Measurements from ENCODE around the gene ZBTB22.
A peak's percentile ranks its signal among the peaks of the same experiment; 100 is the strongest.

ZBTB22 gene

DNA sequence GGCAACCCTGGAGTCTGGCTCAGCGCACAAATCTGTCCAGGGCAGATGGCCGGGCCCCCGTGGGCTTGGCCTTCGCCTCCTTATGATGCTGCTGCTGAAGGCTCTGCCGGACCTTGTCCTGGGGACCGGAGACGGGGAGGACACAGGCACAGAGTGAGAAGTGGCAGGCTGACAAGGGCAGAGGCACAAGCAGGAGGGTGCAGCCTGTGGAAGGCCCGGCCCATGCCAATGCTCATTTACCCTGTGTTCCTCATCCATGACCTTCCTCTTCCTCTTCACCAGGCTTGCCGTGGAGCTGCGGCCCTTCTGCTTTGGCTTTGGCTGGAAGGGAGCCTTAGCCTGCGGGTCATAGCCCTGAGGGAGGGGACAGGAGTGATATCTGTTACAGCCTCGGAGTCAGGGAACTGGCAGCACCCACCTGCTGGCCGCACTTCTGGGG is 38.3 kb downstream of the ZBTB22 start:
- H2AK5ac ChIP-seq (ENCODE audit: low read depth, low read length): no peak overlapping the region
- no peak overlapping the region for H3K4me2 ChIP-seq (ENCODE audit: insufficient read depth, low read length, poor library complexity, severe bottlenecking)
- H3K4me1 ChIP-seq (ENCODE audit: control insufficient read depth in 2 of 2, insufficient read depth in 1 of 2, low read depth in 1 of 2, low read length in 2 of 2): peaks cover 10 to 15% of the 10 kb centered on the region in 2 donors
- H3K23ac ChIP-seq (ENCODE audit: low read depth, low read length, poor library complexity): no peak overlapping the region
- no peak for DNase-seq (ENCODE audit: low spot score)
- H3K36me3 ChIP-seq (replicated peaks in 1 of 2; ENCODE audit: control insufficient read depth in 2 of 2, insufficient read depth in 2 of 2, low read length in 2 of 2): peaks cover 45 to 75% of the 10 kb centered on the region in 2 donors
- no peak overlapping the region for H4K91ac ChIP-seq (ENCODE audit: low read depth, low read length, poor library complexity)
- no peak overlapping the region for H2BK12ac ChIP-seq (ENCODE audit: low read length)
- H3K27me3 ChIP-seq (ENCODE audit: control insufficient read depth in 3 of 3, insufficient read depth in 3 of 3, low read depth in 1 of 3, low read length in 3 of 3): no peaks in the 10 kb centered on the region
- no peak overlapping the region for H2BK5ac ChIP-seq (ENCODE audit: low read length)
- no peak overlapping the region for H3K18ac ChIP-seq (ENCODE audit: low read length)
- H2BK120ac ChIP-seq (ENCODE audit: low read depth, low read length): no peak overlapping the region
- peaks cover 5% of the 10 kb centered on the region for H3K79me1 ChIP-seq (ENCODE audit: low read depth, low read length)
- no CpG with 5 or more reads among the region's 13 CpGs for WGBS, 2 donors (ENCODE audit: extremely low coverage in 2 of 2, insufficient read length in 2 of 2, insufficient replicate concordance in 1 of 2)
- no peak overlapping the region for H2BK15ac ChIP-seq (ENCODE audit: low read length)
- H3K14ac ChIP-seq (ENCODE audit: low read length): no peak overlapping the region
- H3K9me3 ChIP-seq (replicated peaks in 1 of 2; ENCODE audit: control insufficient read depth in 2 of 2, insufficient read depth in 1 of 2, low read depth in 1 of 2, low read length in 2 of 2): no peaks in the 10 kb centered on the region
- no peak overlapping the region for H2AFZ ChIP-seq (ENCODE audit: low read length)
- H3K27ac ChIP-seq (replicated peaks; ENCODE audit: low read length): no peak overlapping the region
- no peak overlapping the region for H4K8ac ChIP-seq (ENCODE audit: low read depth, low read length)
- peak overlapping the region; percentile 67 for H3K9ac ChIP-seq (ENCODE audit: low read depth, low read length, poor library complexity)
- no peak overlapping the region for H3K4me3 ChIP-seq (ENCODE audit: low read length in 2 of 2)
- peak overlapping the region; percentile 56 for H3K4ac ChIP-seq (ENCODE audit: low read length)

- Histone ChIP-seq H2BK120ac (ENCODE audit: low read depth, low read length) (no peak overlapping the region), H3K36me3 (replicated peaks in 1 of 2; ENCODE audit: control insufficient read depth in 2 of 2, insufficient read depth in 2 of 2, low read length in 2 of 2) (peaks cover 45 to 77% of the 10 kb centered on the region in 2 donors), H3K14ac (ENCODE audit: low read length) (peak overlapping the region; percentile 50), H2BK12ac (ENCODE audit: low read length) (no peak overlapping the region), H2BK5ac (ENCODE audit: low read length) (no peak overlapping the region), H3K9ac (ENCODE audit: low read depth, low read length, poor library complexity) (no peak overlapping the region), H3K18ac (ENCODE audit: low read length) (no peak overlapping the region), H3K23ac (ENCODE audit: low read depth, low read length, poor library complexity) (no peak overlapping the region), H3K79me1 (ENCODE audit: low read depth, low read length) (peaks cover 7% of the 10 kb centered on the region), H2BK15ac (ENCODE audit: low read length) (no peak overlapping the region), H2AFZ (ENCODE audit: low read length) (no peak overlapping the region), H4K91ac (ENCODE audit: low read depth, low read length, poor library complexity) (no peak overlapping the region), H3K27ac (replicated peaks; ENCODE audit: low read length) (no peak overlapping the region), H3K4me1 (ENCODE audit: control insufficient read depth in 2 of 2, insufficient read depth in 1 of 2, low read depth in 1 of 2, low read length in 2 of 2) (peaks cover 12 to 18% of the 10 kb centered on the region in 2 donors), H3K27me3 (ENCODE audit: control insufficient read depth in 3 of 3, insufficient read depth in 3 of 3, low read depth in 1 of 3, low read length in 3 of 3) (no peaks in the 10 kb centered on the region), H3K9me3 (replicated peaks in 1 of 2; ENCODE audit: control insufficient read depth in 2 of 2, insufficient read depth in 1 of 2, low read depth in 1 of 2, low read length in 2 of 2) (no peaks in the 10 kb centered on the region), H3K4me2 (ENCODE audit: insufficient read depth, low read length, poor library complexity, severe bottlenecking) (no peak overlapping the region), H2AK5ac (ENCODE audit: low read depth, low read length) (no peak overlapping the region), H4K8ac (ENCODE audit: low read depth, low read length) (no peak overlapping the region), H3K4me3 (ENCODE audit: low read length in 2 of 2) (no peak overlapping the region), H3K4ac (ENCODE audit: low read length) (no peak overlapping the region)
- no peak for DNase-seq (ENCODE audit: low spot score)
- no CpG with 5 or more reads among the region's 3 CpGs for WGBS, 2 donors (ENCODE audit: extremely low coverage in 2 of 2, insufficient read length in 2 of 2, insufficient replicate concordance in 1 of 2)
These were observed 38.7 kb downstream of the ZBTB22 start for GRCh38 chr6:33278810-33279209.

DNA sequence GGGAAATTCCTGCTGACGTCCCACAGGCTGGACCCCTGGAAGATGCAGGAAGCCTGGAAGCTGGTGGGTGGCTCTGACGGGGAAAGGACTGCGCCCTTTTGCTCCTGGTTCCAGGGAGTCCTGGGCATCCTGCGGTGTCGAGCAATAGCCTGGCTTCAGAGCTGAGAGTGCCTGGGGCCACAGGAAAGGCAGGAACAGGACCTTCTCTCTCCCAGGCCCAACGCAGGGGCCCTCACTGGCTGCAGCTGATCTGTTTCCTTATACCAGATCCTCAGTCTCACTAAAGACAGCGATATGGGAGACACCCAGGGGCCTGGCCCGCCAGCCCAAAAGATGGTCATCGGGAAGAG is 39.2 kb downstream of the ZBTB22 start:
- no peaks in the 10 kb centered on the region for H3K27me3 ChIP-seq (ENCODE audit: control insufficient read depth in 3 of 3, insufficient read depth in 3 of 3, low read depth in 1 of 3, low read length in 3 of 3)
- no peak for DNase-seq (ENCODE audit: low spot score)
- H2BK12ac ChIP-seq (ENCODE audit: low read length): no peak overlapping the region
- H2BK120ac ChIP-seq (ENCODE audit: low read depth, low read length): no peak overlapping the region
- no peak overlapping the region for H2AFZ ChIP-seq (ENCODE audit: low read length)
- peaks cover 46 to 77% of the 10 kb centered on the region in 2 donors for H3K36me3 ChIP-seq (replicated peaks in 1 of 2; ENCODE audit: control insufficient read depth in 2 of 2, insufficient read depth in 2 of 2, low read length in 2 of 2)
- no peaks in the 10 kb centered on the region for H3K9me3 ChIP-seq (replicated peaks in 1 of 2; ENCODE audit: control insufficient read depth in 2 of 2, insufficient read depth in 1 of 2, low read depth in 1 of 2, low read length in 2 of 2)
- H3K9ac ChIP-seq (ENCODE audit: low read depth, low read length, poor library complexity): no peak overlapping the region
- H3K23ac ChIP-seq (ENCODE audit: low read depth, low read length, poor library complexity): peak overlapping the region; percentile 99
- no CpG with 5 or more reads among the region's 9 CpGs for WGBS, 2 donors (ENCODE audit: extremely low coverage in 2 of 2, insufficient read length in 2 of 2, insufficient replicate concordance in 1 of 2)
- no peak overlapping the region for H3K4ac ChIP-seq (ENCODE audit: low read length)
- H3K4me1 ChIP-seq (ENCODE audit: control insufficient read depth in 2 of 2, insufficient read depth in 1 of 2, low read depth in 1 of 2, low read length in 2 of 2): peaks cover 12 to 21% of the 10 kb centered on the region in 2 donors
- H2BK5ac ChIP-seq (ENCODE audit: low read length): peak overlapping the region; percentile 76
- H2BK15ac ChIP-seq (ENCODE audit: low read length): no peak overlapping the region
- H3K4me3 ChIP-seq (ENCODE audit: low read length in 2 of 2): no peak overlapping the region
- no peak overlapping the region for H3K18ac ChIP-seq (ENCODE audit: low read length)
- H3K14ac ChIP-seq (ENCODE audit: low read length): no peak overlapping the region
- peaks cover 7% of the 10 kb centered on the region for H3K79me1 ChIP-seq (ENCODE audit: low read depth, low read length)
- H3K4me2 ChIP-seq (ENCODE audit: insufficient read depth, low read length, poor library complexity, severe bottlenecking): no peak overlapping the region
- H3K27ac ChIP-seq (replicated peaks; ENCODE audit: low read length): no peak overlapping the region
- peak overlapping the region; percentile 59 for H2AK5ac ChIP-seq (ENCODE audit: low read depth, low read length)
- no peak overlapping the region for H4K91ac ChIP-seq (ENCODE audit: low read depth, low read length, poor library complexity)
- H4K8ac ChIP-seq (ENCODE audit: low read depth, low read length): no peak overlapping the region

DNA sequence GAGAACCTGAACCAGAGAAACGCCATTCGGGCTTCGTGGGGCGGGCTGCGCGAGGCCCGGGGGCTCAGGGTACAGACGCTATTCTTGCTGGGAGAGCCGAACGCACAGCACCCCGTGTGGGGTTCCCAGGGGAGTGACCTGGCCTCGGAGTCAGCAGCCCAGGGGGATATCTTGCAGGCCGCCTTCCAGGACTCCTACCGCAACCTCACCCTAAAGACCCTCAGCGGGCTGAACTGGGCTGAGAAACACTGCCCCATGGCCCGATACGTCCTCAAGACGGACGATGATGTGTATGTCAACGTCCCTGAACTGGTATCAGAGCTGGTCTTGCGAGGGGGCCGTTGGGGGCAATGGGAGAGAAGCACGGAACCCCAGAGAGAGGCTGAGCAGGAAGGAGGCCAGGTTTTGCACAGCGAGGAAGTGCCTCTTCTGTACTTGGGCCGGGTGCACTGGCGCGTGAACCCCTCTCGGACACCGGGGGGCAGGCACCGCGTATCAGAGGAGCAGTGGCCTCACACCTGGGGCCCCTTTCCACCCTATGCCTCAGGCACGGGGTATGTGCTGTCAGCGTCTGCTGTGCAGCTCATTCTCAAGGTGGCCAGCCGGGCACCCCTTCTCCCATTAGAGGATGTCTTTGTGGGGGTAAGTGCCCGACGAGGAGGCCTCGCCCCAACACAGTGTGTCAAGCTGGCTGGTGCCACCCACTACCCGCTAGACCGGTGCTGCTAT is 39.7 kb downstream of the ZBTB22 start:
- Histone ChIP-seq H2AK5ac (ENCODE audit: low read depth, low read length) (peak overlapping the region; percentile 59), H2AFZ (ENCODE audit: low read length) (peak overlapping the region; percentile 86), H3K9ac (ENCODE audit: low read depth, low read length, poor library complexity) (no peak overlapping the region), H3K4me2 (ENCODE audit: insufficient read depth, low read length, poor library complexity, severe bottlenecking) (peak overlapping the region; percentile 88), H3K4me1 (ENCODE audit: control insufficient read depth in 2 of 2, insufficient read depth in 1 of 2, low read depth in 1 of 2, low read length in 2 of 2) (peaks cover 16 to 26% of the 10 kb centered on the region in 2 donors), H2BK5ac (ENCODE audit: low read length) (peak overlapping the region; percentile 76), H2BK15ac (ENCODE audit: low read length) (peak overlapping the region; percentile 69), H3K79me1 (ENCODE audit: low read depth, low read length) (peaks cover 7% of the 10 kb centered on the region), H2BK120ac (ENCODE audit: low read depth, low read length) (no peak overlapping the region), H3K27ac (replicated peaks; ENCODE audit: low read length) (peak overlapping the region; percentile 89), H3K36me3 (replicated peaks in 1 of 2; ENCODE audit: control insufficient read depth in 2 of 2, insufficient read depth in 2 of 2, low read length in 2 of 2) (peaks cover 47 to 80% of the 10 kb centered on the region in 2 donors), H4K91ac (ENCODE audit: low read depth, low read length, poor library complexity) (no peak overlapping the region), H3K4ac (ENCODE audit: low read length) (no peak overlapping the region), H3K9me3 (replicated peaks in 1 of 2; ENCODE audit: control insufficient read depth in 2 of 2, insufficient read depth in 1 of 2, low read depth in 1 of 2, low read length in 2 of 2) (no peaks in the 10 kb centered on the region), H4K8ac (ENCODE audit: low read depth, low read length) (no peak overlapping the region), H3K23ac (ENCODE audit: low read depth, low read length, poor library complexity) (peak overlapping the region; percentile 99), H2BK12ac (ENCODE audit: low read length) (peak overlapping the region; percentile 47), H3K27me3 (ENCODE audit: control insufficient read depth in 3 of 3, insufficient read depth in 3 of 3, low read depth in 1 of 3, low read length in 3 of 3) (no peaks in the 10 kb centered on the region), H3K18ac (ENCODE audit: low read length) (peak overlapping the region; percentile 81), H3K14ac (ENCODE audit: low read length) (no peak overlapping the region), H3K4me3 (ENCODE audit: low read length in 2 of 2) (peak overlapping the region; percentile 42 to 79)
- no peak for DNase-seq (ENCODE audit: low spot score)
- WGBS, 2 donors (ENCODE audit: extremely low coverage in 2 of 2, insufficient read length in 2 of 2, insufficient replicate concordance in 1 of 2): no CpG with 5 or more reads among the region's 39 CpGs

All from neuronal stem cell (in vitro differentiated cells).